NCI-H2196 (cell line): ENCODE results near the gene DRGX.
A peak's percentile ranks its signal among the peaks of the same experiment; 100 is the strongest.

Experiments used
- DNase-seq: peaks from one replicate; lab custom pipeline; 2025; ENCODE audit not compliant: unreplicated experiment; lab: John Stamatoyannopoulos, UW

DRGX gene

DNA sequence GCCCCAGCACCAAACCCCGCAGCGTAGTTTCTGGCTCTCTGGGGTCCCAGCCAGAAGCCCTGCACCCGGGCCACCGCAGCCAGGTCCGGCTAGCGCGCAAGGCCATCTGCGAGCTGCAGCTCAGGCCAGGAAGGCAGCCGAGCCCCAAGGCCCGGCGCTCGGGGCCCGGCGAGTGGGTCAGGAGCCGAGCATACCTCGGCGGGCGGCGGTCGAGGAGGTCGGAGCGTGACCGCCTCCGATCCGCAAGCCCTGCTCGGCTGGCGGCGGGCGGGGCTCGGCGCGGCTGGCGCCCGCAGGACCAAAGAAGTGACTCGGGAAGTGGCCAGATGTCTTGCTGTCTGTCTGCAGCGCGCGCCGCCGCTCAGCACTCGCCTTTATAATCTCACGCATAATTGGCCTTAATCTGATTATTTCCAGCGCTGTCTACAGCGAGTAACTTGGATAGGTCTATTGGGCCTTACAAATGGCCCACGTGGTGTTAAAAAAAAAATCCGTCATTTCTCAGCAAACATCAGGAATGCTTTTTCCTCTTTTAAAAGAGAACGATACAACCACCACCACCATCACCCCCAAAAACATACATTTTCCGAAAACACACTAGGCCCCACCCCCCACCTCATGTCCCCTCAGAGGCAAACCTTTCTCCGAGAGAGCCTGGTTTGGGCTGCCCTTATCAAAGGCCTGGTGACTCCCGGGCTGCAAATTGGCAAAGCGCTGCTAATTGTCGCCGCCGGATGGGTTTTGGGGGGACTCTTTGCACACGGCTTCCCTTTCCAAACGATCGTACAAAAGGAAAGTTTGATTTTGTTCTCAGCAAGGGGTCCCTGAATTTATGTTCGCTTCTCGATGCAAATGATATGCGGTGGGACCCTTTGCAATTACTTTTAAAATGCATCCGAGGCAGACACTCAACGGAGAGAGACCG is at the start of gene DRGX:
TSS of gene DRGX (minus strand) at position 349 of the 925 bp plus-strand sequence. CDS start 649 bp downstream, outside the sequence.
- no peak for DNase-seq

DNA sequence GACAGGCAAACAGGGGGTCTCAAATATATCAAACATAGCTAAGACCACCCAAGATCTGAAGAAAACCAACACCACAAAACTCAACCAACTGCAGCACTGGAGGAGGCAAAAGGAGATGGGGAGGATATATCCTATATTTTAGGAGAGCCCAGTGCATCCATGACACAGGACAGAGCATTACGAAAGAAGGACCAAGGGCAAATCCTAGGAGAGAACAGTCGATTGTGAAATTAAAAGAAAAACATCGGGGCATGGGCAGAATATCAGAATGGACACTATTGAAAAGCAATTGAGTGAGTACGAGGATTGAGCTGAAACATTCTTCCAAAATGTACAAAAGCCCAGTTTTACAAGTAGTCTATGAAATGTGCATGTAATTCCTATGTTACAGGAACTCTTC is 48.5 kb upstream of the DRGX start:
- no peak for DNase-seq

- DNase-seq: no peak
Observed at GRCh38 chr10:49442863-49443262, 47.0 kb upstream of the DRGX start.

GRCh38 chr10:49441488-49442476 is 45.9 kb upstream of the DRGX start:
- DNase-seq: no peak

- DNase-seq: no peak
Observed at GRCh38 chr10:49435225-49435624, 39.3 kb upstream of the DRGX start.

GRCh38 chr10:49433069-49433468 is 37.2 kb upstream of the DRGX start:
- DNase-seq: no peak

DNA sequence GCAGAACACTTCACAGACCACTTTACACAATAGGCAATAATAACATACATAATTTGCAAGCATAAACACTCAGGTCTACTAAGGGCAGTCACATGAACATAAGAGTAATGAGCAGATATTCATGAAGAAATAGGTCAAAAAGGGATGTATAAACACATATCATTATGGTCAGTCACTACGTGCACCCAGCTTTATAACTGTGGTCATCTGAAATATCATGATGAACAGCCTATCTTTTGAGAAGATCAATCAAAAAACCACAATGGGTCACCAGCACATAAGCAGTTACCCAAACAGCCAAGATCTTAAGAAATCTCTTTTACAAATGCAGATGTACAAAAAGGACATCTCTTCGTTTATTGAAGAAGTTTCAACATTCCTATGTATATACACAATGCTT is 35.5 kb upstream of the DRGX start:
- DNase-seq: no peak

GRCh38 chr10:49429458-49429857 is 33.6 kb upstream of the DRGX start:
- no peak for DNase-seq

GRCh38 chr10:49426490-49427360 is 30.8 kb upstream of the DRGX start:
- DNase-seq: no peak

DNA sequence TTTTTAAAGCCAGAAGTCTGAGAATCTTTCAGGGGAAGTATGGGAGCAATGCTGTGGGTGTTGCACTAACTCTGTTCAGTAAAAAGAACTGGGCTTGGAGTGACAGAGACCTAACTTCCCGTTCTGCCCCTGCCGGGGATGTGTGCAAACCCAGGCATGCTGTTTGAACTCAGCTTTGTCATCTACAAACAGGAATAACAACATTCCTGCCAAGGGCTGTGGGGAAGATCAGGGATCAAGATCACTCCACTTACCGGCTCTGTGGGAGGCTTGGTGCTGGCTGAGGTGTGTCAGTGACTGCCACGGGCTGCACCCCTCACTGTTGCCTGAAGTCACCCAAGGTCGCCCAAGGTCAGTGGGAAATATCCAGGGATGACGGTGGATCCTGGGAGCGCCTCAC is 23.1 kb upstream of the DRGX start:
- peak; percentile 4 for DNase-seq

GRCh38 chr10:49418328-49418727 is 22.4 kb upstream of the DRGX start:
- DNase-seq: no peak

DNA sequence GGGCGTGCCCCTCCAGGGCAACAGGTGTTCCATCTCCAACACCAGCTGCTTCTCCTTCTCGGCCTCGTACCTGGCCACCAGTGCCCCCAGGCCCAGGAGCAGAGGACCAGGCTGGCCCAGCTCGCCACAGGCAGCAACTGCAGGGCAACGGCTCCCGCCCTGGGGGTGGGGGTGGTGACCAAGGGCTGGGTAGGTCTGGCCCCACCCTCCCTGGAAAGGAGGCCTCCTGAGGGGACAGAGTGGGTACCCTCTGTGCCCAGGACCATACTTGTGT is 22.1 kb upstream of the DRGX start:
- no peak for DNase-seq

DNA sequence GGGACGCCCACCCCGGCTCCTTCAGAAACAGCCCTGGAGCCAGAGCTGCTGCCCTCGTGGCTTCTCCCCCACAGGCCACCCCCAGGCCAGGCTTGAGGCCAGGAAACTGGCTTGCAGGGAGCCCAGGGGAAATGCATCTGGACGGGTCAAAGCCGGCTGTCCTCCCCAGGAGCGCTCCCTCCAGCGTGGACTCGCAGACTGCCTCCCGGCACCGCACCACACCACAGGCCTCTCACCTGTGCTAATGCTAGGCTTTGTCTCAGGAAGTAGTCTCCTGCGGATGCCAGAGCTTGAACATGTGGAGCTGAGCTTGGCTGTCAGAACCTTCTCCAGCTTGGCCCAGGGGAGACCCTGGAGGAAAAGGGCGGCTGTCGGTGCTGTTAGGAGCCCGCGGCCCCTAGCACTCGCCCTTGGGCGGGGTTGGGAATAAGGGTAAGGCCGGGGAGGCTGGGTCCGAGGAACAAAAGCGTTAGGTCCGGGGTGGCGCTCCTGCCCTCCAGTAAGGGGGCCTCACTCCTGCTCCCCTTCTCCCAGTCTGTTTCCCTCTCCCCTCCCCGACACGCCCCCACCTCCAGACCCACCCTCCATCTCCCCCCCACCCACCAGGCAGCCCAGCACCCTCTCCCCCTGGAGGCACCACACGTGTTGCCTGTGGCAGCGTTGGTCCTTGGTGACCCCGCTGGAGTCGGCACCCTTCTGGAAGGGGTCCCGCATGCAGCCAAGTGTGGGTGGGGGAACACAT is 21.6 kb upstream of the DRGX start:
- no peak for DNase-seq

GRCh38 chr10:49415846-49416245 is 20.0 kb upstream of the DRGX start:
- DNase-seq: no peak

GRCh38 chr10:49415109-49415508 is 19.2 kb upstream of the DRGX start:
- DNase-seq: no peak

- no peak for DNase-seq
Observed at GRCh38 chr10:49414496-49414895, 18.6 kb upstream of the DRGX start.

GRCh38 chr10:49412571-49412970 is 16.7 kb upstream of the DRGX start:
- no peak for DNase-seq

- DNase-seq: peak; percentile 26
Observed at GRCh38 chr10:49410365-49411074, 14.6 kb upstream of the DRGX start.

DNA sequence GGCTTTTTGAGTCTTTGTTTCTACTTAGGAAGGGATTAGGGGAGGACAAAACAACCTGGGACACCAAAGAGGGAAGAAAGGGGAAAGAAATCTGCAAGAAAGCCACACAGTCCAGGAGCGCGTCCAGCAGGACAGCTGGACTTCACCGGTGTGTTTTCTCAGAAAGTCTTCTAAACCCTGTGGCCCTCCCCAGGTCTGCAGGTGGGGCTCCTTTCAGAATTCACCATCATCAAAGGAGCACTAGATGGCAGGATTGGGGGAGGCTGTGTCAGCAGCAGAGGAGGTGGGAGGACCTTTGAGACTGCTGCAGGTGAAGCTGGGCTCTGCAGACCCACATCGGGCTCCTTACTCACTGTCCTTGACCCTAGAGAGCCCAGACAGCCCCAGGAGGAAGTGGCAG is 13.9 kb upstream of the DRGX start:
- DNase-seq: no peak
